Measurements from ENCODE around the gene CD8A.

CD8A gene

GRCh38 chr2:86779971-86780370 is 10.7 kb downstream of the CD8A start:
- no peaks in the 10 kb centered on the region for H3K9me3 ChIP-seq (ENCODE audit: control insufficient read depth, low read length)
- H3K27me3 ChIP-seq (ENCODE audit: control insufficient read depth, insufficient read depth, low read length, poor library complexity, severe bottlenecking) = no peaks in the 10 kb centered on the region
- WGBS, 2 experiments = 86 to 89% methylated on average over 1 to 2 of the region's 3 CpGs
- H3K36me3 ChIP-seq (ENCODE audit: control insufficient read depth, insufficient read depth, low read length) = no peaks in the 10 kb centered on the region
- no peak overlapping the region for H3K4me3 ChIP-seq (ENCODE audit: insufficient read depth, low read depth, low read length)
- H3K27ac ChIP-seq (ENCODE audit: insufficient read depth, low read depth, low read length, poor library complexity, severe bottlenecking) = no peak overlapping the region
- H3K4me1 ChIP-seq (ENCODE audit: control insufficient read depth, insufficient read depth, low read length) = no peaks in the 10 kb centered on the region

GRCh38 chr2:86778957-86779356 is 11.8 kb downstream of the CD8A start:
- no peaks in the 10 kb centered on the region for H3K9me3 ChIP-seq (ENCODE audit: control insufficient read depth, low read length)
- no peak overlapping the region for H3K4me3 ChIP-seq (ENCODE audit: insufficient read depth, low read depth, low read length)
- H3K36me3 ChIP-seq (ENCODE audit: control insufficient read depth, insufficient read depth, low read length) = no peaks in the 10 kb centered on the region
- H3K27ac ChIP-seq (ENCODE audit: insufficient read depth, low read depth, low read length, poor library complexity, severe bottlenecking) = no peak overlapping the region
- peaks cover 7% of the 10 kb centered on the region for H3K4me1 ChIP-seq (ENCODE audit: control insufficient read depth, insufficient read depth, low read length)
- H3K27me3 ChIP-seq (ENCODE audit: control insufficient read depth, insufficient read depth, low read length, poor library complexity, severe bottlenecking) = no peaks in the 10 kb centered on the region
- 81 to 83% methylated on average over 2 of the region's 2 CpGs for WGBS, 2 experiments

GRCh38 chr2:86776532-86776931 is 14.2 kb downstream of the CD8A start:
- Histone ChIP-seq H3K27ac (ENCODE audit: insufficient read depth, low read depth, low read length, poor library complexity, severe bottlenecking) (no peak overlapping the region), H3K36me3 (ENCODE audit: control insufficient read depth, insufficient read depth, low read length) (no peaks in the 10 kb centered on the region), H3K4me1 (ENCODE audit: control insufficient read depth, insufficient read depth, low read length) (peaks cover 11% of the 10 kb centered on the region), H3K9me3 (ENCODE audit: control insufficient read depth, low read length) (no peaks in the 10 kb centered on the region), H3K27me3 (ENCODE audit: control insufficient read depth, insufficient read depth, low read length, poor library complexity, severe bottlenecking) (no peaks in the 10 kb centered on the region), H3K4me3 (ENCODE audit: insufficient read depth, low read depth, low read length) (no peak overlapping the region)
- WGBS, 2 experiments = 96 to 97% methylated on average over 5 to 6 of the region's 7 CpGs

- 71 to 84% methylated on average over 3 to 4 of the region's 4 CpGs for WGBS, 2 experiments
- Histone ChIP-seq H3K4me1 (ENCODE audit: control insufficient read depth, insufficient read depth, low read length) (peaks cover 11% of the 10 kb centered on the region), H3K4me3 (ENCODE audit: insufficient read depth, low read depth, low read length) (no peak overlapping the region), H3K9me3 (ENCODE audit: control insufficient read depth, low read length) (no peaks in the 10 kb centered on the region), H3K36me3 (ENCODE audit: control insufficient read depth, insufficient read depth, low read length) (no peaks in the 10 kb centered on the region), H3K27me3 (ENCODE audit: control insufficient read depth, insufficient read depth, low read length, poor library complexity, severe bottlenecking) (no peaks in the 10 kb centered on the region), H3K27ac (ENCODE audit: insufficient read depth, low read depth, low read length, poor library complexity, severe bottlenecking) (no peak overlapping the region)
These were observed 15.4 kb downstream of the CD8A start for GRCh38 chr2:86775338-86775737.

DNA sequence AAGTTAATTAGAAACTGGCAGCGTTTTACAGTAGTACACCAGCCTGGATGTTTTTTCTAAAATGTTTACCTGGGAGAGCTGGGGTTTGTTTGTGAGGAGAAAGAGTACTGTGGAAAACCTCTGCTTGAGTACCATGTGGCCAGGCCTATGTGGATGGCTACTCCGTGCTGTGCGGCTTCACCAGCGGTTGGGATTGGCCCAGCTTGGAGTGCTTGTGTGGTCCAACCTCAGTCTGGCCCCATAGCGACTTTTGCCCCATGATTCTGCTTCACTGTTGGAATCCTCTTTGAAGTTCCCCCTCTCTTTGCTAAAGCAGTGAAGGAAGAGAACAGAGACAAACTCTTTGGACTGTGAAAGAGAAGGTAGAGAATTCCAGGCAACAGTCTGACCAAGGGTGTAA is 15.9 kb downstream of the CD8A start:
- H3K4me1 ChIP-seq (ENCODE audit: control insufficient read depth, insufficient read depth, low read length) = peaks cover 11% of the 10 kb centered on the region
- H3K27ac ChIP-seq (ENCODE audit: insufficient read depth, low read depth, low read length, poor library complexity, severe bottlenecking) = no peak overlapping the region
- whole genome bisulfite sequencing, 2 experiments = 70 to 78% methylated on average over 5 of the region's 5 CpGs
- no peaks in the 10 kb centered on the region for H3K36me3 ChIP-seq (ENCODE audit: control insufficient read depth, insufficient read depth, low read length)
- no peak overlapping the region for H3K4me3 ChIP-seq (ENCODE audit: insufficient read depth, low read depth, low read length)
- H3K9me3 ChIP-seq (ENCODE audit: control insufficient read depth, low read length) = no peaks in the 10 kb centered on the region
- no peaks in the 10 kb centered on the region for H3K27me3 ChIP-seq (ENCODE audit: control insufficient read depth, insufficient read depth, low read length, poor library complexity, severe bottlenecking)

DNA sequence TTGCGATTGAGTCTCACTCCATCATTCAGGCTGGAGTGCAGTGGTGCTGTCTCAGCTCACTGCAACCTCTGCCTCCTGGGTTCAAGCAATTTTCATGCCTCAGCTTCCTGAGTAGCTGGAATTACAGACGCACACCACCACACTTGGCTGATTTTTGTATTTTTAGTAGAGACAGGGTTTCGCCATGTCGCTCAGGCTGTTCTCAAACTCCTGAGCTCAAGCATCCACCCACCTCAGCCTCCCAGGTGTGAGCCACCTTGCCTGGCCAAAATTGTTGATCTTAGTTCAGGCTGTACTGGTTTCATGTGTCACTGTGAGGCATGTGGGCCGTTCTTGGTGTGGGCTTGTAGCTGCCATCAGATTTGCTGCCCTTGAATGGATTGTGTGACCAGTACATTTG is 18.1 kb downstream of the CD8A start:
- Histone ChIP-seq H3K4me1 (ENCODE audit: control insufficient read depth, insufficient read depth, low read length) (peaks cover 11% of the 10 kb centered on the region), H3K36me3 (ENCODE audit: control insufficient read depth, insufficient read depth, low read length) (no peaks in the 10 kb centered on the region), H3K27ac (ENCODE audit: insufficient read depth, low read depth, low read length, poor library complexity, severe bottlenecking) (no peak overlapping the region), H3K9me3 (ENCODE audit: control insufficient read depth, low read length) (no peaks in the 10 kb centered on the region), H3K27me3 (ENCODE audit: control insufficient read depth, insufficient read depth, low read length, poor library complexity, severe bottlenecking) (no peaks in the 10 kb centered on the region), H3K4me3 (ENCODE audit: insufficient read depth, low read depth, low read length) (no peak overlapping the region)
- WGBS, 2 experiments = 81 to 82% methylated on average over 5 of the region's 5 CpGs

GRCh38 chr2:86770816-86771301 is 19.9 kb downstream of the CD8A start:
- H3K9me3 ChIP-seq (ENCODE audit: control insufficient read depth, low read length) = no peaks in the 10 kb centered on the region
- H3K27ac ChIP-seq (ENCODE audit: insufficient read depth, low read depth, low read length, poor library complexity, severe bottlenecking) = no peak overlapping the region
- no peaks in the 10 kb centered on the region for H3K27me3 ChIP-seq (ENCODE audit: control insufficient read depth, insufficient read depth, low read length, poor library complexity, severe bottlenecking)
- H3K4me3 ChIP-seq (ENCODE audit: insufficient read depth, low read depth, low read length) = no peak overlapping the region
- WGBS, 2 experiments = 95 to 96% methylated on average over 6 of the region's 6 CpGs
- no peaks in the 10 kb centered on the region for H3K36me3 ChIP-seq (ENCODE audit: control insufficient read depth, insufficient read depth, low read length)
- H3K4me1 ChIP-seq (ENCODE audit: control insufficient read depth, insufficient read depth, low read length) = peaks cover 11% of the 10 kb centered on the region

GRCh38 chr2:86769838-86770237 is 20.9 kb downstream of the CD8A start:
- no peaks in the 10 kb centered on the region for H3K36me3 ChIP-seq (ENCODE audit: control insufficient read depth, insufficient read depth, low read length)
- 93 to 95% methylated on average over 4 of the region's 4 CpGs for WGBS, 2 experiments
- H3K4me1 ChIP-seq (ENCODE audit: control insufficient read depth, insufficient read depth, low read length) = peaks cover 10% of the 10 kb centered on the region
- no peak overlapping the region for H3K27ac ChIP-seq (ENCODE audit: insufficient read depth, low read depth, low read length, poor library complexity, severe bottlenecking)
- no peak overlapping the region for H3K4me3 ChIP-seq (ENCODE audit: insufficient read depth, low read depth, low read length)
- no peaks in the 10 kb centered on the region for H3K9me3 ChIP-seq (ENCODE audit: control insufficient read depth, low read length)
- no peaks in the 10 kb centered on the region for H3K27me3 ChIP-seq (ENCODE audit: control insufficient read depth, insufficient read depth, low read length, poor library complexity, severe bottlenecking)

DNA sequence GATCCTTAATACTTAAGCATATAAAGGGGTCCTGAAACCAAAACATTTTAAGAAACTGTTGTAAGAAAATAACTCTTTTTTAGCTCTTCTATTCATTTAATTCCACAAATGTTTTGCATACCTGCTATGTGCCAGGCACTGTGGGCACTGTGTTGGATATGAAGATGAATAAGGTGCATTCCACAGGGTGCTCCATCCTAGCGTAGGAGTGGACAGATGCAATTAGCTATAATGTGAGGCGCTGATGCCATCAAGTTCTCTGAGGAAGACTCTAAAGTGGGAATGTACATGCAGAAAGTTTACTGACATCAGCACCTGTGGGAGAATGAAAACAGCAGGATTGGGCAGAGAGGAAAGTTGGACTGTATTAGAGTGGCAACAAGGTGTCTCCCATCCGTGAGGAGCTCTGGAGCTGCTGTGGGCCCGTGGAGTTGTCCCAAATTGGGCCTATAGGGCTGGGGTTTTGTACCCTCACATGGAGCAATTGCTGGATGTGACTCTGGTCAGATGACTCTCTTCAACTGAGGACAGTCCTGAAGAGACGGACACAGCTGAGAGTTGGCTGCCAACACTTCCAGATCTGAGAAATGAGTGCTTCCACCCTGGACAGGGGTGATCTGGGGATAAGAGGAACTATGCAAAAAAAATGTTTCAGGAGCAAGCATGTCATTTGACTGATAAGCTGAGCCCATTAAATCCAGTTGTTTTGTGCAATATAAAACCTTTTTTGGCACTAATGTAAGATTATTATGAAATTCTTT is 22.3 kb downstream of the CD8A start:
- no peak overlapping the region for H3K4me3 ChIP-seq (ENCODE audit: insufficient read depth, low read depth, low read length)
- H3K27ac ChIP-seq (ENCODE audit: insufficient read depth, low read depth, low read length, poor library complexity, severe bottlenecking) = no peak overlapping the region
- H3K4me1 ChIP-seq (ENCODE audit: control insufficient read depth, insufficient read depth, low read length) = no peaks in the 10 kb centered on the region
- no peaks in the 10 kb centered on the region for H3K36me3 ChIP-seq (ENCODE audit: control insufficient read depth, insufficient read depth, low read length)
- WGBS, 2 experiments = 95 to 96% methylated on average over 5 of the region's 5 CpGs
- H3K27me3 ChIP-seq (ENCODE audit: control insufficient read depth, insufficient read depth, low read length, poor library complexity, severe bottlenecking) = no peaks in the 10 kb centered on the region
- H3K9me3 ChIP-seq (ENCODE audit: control insufficient read depth, low read length) = no peaks in the 10 kb centered on the region

GRCh38 chr2:86765310-86765695 is 25.4 kb downstream of the CD8A start:
- Histone ChIP-seq H3K36me3 (ENCODE audit: control insufficient read depth, insufficient read depth, low read length) (no peaks in the 10 kb centered on the region), H3K27me3 (ENCODE audit: control insufficient read depth, insufficient read depth, low read length, poor library complexity, severe bottlenecking) (no peaks in the 10 kb centered on the region)
- 92 to 94% methylated on average over 1 of the region's 1 CpG for whole genome bisulfite sequencing, 2 experiments

More at GRCh38 chr2:86765310-86765695, 25.4 kb downstream of the CD8A start:
- no peaks in the 10 kb centered on the region for H3K9me3 ChIP-seq (ENCODE audit: control insufficient read depth, low read length)
- H3K4me1 ChIP-seq (ENCODE audit: control insufficient read depth, insufficient read depth, low read length) = no peaks in the 10 kb centered on the region
- H3K4me3 ChIP-seq (ENCODE audit: insufficient read depth, low read depth, low read length) = no peak overlapping the region
- H3K27ac ChIP-seq (ENCODE audit: insufficient read depth, low read depth, low read length, poor library complexity, severe bottlenecking) = no peak overlapping the region
